Measurements from ENCODE around the gene ZMIZ2.

Gene ZMIZ2

GRCh38 chr7:44762726-44763522 is 14.3 kb downstream of the ZMIZ2 start:
- H3K9me3 ChIP-seq (ENCODE audit: control insufficient read depth, insufficient read depth, low read depth, low read length), result no peaks in the 10 kb centered on the region
- POLR2A ChIA-PET, result no interaction called here
- H3K4me3 ChIP-seq (ENCODE audit: low read depth, low read length), result no peak overlapping the region
- TF ChIP-seq OVOL3 (tag by site-specific recombination; IDR thresholded peaks at IDR 0.05) (no peak), GLI4 (tag by site-specific recombination; IDR thresholded peaks at IDR 0.05) (no peak), INSM2 (tag by site-specific recombination; IDR thresholded peaks at IDR 0.05) (no peak), IKZF3 (tag by site-specific recombination; IDR thresholded peaks at IDR 0.05) (no peak), ZNF350 (tag by site-specific recombination; IDR thresholded peaks at IDR 0.05) (no peak)
- TF ChIP-seq, protein P1, sequence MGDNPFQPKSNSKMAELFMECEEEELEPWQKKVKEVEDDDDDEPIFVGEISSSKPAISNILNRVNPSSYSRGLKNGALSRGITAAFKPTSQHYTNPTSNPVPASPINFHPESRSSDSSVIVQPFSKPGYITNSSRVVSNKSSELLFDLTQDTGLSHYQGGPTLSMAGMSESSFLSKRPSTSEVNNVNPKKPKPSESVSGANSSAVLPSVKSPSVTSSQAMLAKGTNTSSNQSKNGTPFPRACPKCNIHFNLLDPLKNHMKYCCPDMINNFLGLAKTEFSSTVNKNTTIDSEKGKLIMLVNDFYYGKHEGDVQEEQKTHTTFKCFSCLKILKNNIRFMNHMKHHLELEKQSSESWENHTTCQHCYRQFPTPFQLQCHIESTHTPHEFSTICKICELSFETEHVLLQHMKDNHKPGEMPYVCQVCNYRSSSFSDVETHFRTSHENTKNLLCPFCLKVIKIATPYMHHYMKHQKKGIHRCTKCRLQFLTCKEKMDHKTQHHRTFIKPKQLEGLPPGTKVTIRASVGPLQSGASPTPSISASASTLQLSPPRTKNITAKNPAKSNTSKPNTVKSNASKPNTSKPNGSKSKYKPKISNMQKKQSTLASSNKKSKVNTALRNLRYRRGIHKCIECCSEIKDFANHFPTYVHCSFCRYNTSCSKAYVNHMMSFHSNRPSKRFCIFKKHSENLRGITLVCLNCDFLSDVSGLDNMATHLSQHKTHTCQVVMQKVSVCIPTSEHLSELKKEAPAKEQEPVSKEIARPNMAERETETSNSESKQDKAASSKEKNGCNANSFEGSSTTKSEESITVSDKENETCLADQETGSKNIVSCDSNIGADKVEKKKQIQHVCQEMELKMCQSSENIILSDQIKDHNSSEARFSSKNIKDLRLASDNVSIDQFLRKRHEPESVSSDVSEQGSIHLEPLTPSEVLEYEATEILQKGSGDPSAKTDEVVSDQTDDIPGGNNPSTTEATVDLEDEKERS (tag by site-specific recombination; IDR thresholded peaks at IDR 0.05), result no peak
- H3K27ac ChIP-seq (ENCODE audit: extremely low read depth, low read depth, low read length), result no peak overlapping the region
- H3K36me3 ChIP-seq (ENCODE audit: control insufficient read depth in 2 of 2, insufficient read depth in 1 of 2, low read length in 2 of 2), result peaks cover 9 to 79% of the 10 kb centered on the region in 2 experiments; a peak in 2 of 3 replicates
- H3K4me1 ChIP-seq (ENCODE audit: control insufficient read depth, insufficient read depth, low read length), result peaks cover 4% of the 10 kb centered on the region; the same call in 1 of the 2 replicates
- CTCF ChIA-PET, result no interaction called here

GRCh38 chr7:44764081-44764480 is 15.4 kb downstream of the ZMIZ2 start:
- TF ChIP-seq, protein P2, sequence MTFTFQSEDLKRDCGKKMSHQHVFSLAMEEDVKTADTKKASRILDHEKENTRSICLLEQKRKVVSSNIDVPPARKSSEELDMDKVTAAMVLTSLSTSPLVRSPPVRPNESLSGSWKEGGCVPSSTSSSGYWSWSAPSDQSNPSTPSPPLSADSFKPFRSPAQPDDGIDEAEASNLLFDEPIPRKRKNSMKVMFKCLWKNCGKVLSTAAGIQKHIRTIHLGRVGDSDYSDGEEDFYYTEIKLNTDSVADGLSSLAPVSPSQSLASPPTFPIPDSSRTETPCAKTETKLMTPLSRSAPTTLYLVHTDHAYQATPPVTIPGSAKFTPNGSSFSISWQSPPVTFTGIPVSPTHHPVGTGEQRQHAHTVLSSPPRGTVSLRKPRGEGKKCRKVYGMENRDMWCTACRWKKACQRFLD (tag by site-specific recombination; IDR thresholded peaks at IDR 0.05), result no peak
- TF ChIP-seq GLIS2 (tag by site-specific recombination; IDR thresholded peaks at IDR 0.05) (no peak), GLIS1 (tag by site-specific recombination; IDR thresholded peaks at IDR 0.05) (no peak), ZNF341 (tag by site-specific recombination; IDR thresholded peaks at IDR 0.05; ENCODE audit: low read depth) (no peak), ZNF560 (tag by site-specific recombination; IDR thresholded peaks at IDR 0.05; ENCODE audit: borderline replicate concordance) (no peak), ZXDB (tag by site-specific recombination; IDR thresholded peaks at IDR 0.05) (no peak), ZNF549 (tag by site-specific recombination; IDR thresholded peaks at IDR 0.05) (no peak), ZNF121 (tag by site-specific recombination; IDR thresholded peaks at IDR 0.05) (no peak), ZFP69B (tag by site-specific recombination; IDR thresholded peaks at IDR 0.05) (no peak), ZNF292 (tag by site-specific recombination; IDR thresholded peaks at IDR 0.05; ENCODE audit: borderline replicate concordance, low read depth) (no peak), ZNF138 (tag by site-specific recombination; IDR thresholded peaks at IDR 0.05; ENCODE audit: borderline replicate concordance) (no peak), ZNF544 (tag by site-specific recombination; IDR thresholded peaks at IDR 0.05) (no peak)
- TF ChIP-seq, protein P3, sequence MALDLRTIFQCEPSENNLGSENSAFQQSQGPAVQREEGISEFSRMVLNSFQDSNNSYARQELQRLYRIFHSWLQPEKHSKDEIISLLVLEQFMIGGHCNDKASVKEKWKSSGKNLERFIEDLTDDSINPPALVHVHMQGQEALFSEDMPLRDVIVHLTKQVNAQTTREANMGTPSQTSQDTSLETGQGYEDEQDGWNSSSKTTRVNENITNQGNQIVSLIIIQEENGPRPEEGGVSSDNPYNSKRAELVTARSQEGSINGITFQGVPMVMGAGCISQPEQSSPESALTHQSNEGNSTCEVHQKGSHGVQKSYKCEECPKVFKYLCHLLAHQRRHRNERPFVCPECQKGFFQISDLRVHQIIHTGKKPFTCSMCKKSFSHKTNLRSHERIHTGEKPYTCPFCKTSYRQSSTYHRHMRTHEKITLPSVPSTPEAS (tag by site-specific recombination; IDR thresholded peaks at IDR 0.05), result no peak
- TF ChIP-seq, protein P4, sequence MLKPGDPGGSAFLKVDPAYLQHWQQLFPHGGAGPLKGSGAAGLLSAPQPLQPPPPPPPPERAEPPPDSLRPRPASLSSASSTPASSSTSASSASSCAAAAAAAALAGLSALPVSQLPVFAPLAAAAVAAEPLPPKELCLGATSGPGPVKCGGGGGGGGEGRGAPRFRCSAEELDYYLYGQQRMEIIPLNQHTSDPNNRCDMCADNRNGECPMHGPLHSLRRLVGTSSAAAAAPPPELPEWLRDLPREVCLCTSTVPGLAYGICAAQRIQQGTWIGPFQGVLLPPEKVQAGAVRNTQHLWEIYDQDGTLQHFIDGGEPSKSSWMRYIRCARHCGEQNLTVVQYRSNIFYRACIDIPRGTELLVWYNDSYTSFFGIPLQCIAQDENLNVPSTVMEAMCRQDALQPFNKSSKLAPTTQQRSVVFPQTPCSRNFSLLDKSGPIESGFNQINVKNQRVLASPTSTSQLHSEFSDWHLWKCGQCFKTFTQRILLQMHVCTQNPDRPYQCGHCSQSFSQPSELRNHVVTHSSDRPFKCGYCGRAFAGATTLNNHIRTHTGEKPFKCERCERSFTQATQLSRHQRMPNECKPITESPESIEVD (tag by site-specific recombination; IDR thresholded peaks at IDR 0.05), result no peak
- Histone ChIP-seq H3K4me3 (ENCODE audit: low read depth, low read length) (no peak overlapping the region), H3K4me1 (ENCODE audit: control insufficient read depth, insufficient read depth, low read length) (peaks cover 5% of the 10 kb centered on the region; the same call in 1 of the 2 replicates), H3K9me3 (ENCODE audit: control insufficient read depth, insufficient read depth, low read depth, low read length) (no peaks in the 10 kb centered on the region), H3K27ac (ENCODE audit: extremely low read depth, low read depth, low read length) (no peak overlapping the region), H3K36me3 (ENCODE audit: control insufficient read depth in 2 of 2, insufficient read depth in 1 of 2, low read length in 2 of 2) (peaks cover 5 to 75% of the 10 kb centered on the region in 2 experiments; a peak in 2 of 3 replicates)
- ChIA-PET POLR2A (interaction anchor here (0.6 kb wide), 1 partner anchor 148 kb away, joined by 4 read pairs; no protein-coding TSS in a partner anchor), CTCF (no interaction called here)
